Body of pancreas (tissue), 4 donors: ENCODE measurements around the gene VWA5B1.

Experiments used
- POLR2A ChIP-seq, 3 donors: fragments of 450-650 bp; IDR thresholded peaks; one replicate each; pipeline ENCODE4 v1.6.1; 2016; ENCODE audit warnings: antibody characterized with exemption in 3 of 3, mild to moderate bottlenecking in 2 of 3
- TF ChIP-seq, protein P1 (sequence below), 7 experiments: fragments of 450-650 bp in 4 of 7; fragments of 200-600 bp in 3 of 7; sonication (generic) in 3 of 7; IDR thresholded peaks; one replicate each; pipeline ENCODE4 v1.5.1; 2016 to 2019; ENCODE audit warnings: antibody characterized with exemption in 7 of 7

DNA sequence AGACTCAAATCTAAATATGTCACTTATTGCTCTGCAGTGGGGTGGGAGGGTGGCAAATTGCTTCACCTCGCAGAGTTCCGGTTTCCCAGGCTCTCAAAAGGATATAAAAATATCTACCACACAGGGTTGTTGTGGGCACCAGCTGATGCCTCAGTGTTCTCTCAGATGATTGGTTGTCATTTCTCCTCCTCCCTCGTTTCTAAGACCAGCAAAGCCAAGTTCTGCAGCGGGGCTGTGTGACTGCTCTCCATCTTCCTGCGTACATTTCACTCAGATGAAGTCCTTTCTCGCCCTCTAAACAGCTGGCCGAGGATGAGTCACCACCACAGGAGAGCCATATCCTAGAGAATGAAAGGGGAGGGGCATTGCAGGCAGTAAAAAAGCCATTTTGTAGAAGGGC lies 35.0 kb upstream of the VWA5B1 start:
- TF ChIP-seq, protein P1, sequence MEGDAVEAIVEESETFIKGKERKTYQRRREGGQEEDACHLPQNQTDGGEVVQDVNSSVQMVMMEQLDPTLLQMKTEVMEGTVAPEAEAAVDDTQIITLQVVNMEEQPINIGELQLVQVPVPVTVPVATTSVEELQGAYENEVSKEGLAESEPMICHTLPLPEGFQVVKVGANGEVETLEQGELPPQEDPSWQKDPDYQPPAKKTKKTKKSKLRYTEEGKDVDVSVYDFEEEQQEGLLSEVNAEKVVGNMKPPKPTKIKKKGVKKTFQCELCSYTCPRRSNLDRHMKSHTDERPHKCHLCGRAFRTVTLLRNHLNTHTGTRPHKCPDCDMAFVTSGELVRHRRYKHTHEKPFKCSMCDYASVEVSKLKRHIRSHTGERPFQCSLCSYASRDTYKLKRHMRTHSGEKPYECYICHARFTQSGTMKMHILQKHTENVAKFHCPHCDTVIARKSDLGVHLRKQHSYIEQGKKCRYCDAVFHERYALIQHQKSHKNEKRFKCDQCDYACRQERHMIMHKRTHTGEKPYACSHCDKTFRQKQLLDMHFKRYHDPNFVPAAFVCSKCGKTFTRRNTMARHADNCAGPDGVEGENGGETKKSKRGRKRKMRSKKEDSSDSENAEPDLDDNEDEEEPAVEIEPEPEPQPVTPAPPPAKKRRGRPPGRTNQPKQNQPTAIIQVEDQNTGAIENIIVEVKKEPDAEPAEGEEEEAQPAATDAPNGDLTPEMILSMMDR (IDR thresholded peaks at IDR 0.05), result no peak
- no peak for TF ChIP-seq POLR2A (IDR thresholded peaks at IDR 0.05)
